GM23338 (cell line): Measurements from ENCODE around the gene SENP8. TPM values are rescaled to one million over a fixed set of nuclear protein-coding genes. Genes with fewer than 3 reads are reported as not detected.

Experiments used
- CTCF ChIP-seq, 2 experiments: fragments of 200-600 bp in 1 of 2; sonication (generic) in 1 of 2; conservative IDR thresholded peaks; 2 replicates each; pipeline versions ENCODE4 v1.5.1 to v1.6.1; 2016 to 2017; ENCODE audit warnings: antibody characterized with exemption in 2 of 2, low read depth in 2 of 2, mild to moderate bottlenecking in 2 of 2, moderate library complexity in 1 of 2
- ETS1 ChIP-seq: IDR thresholded peaks from 2 replicates; pipeline ENCODE4 v1.6.1; 2016; ENCODE audit warnings: antibody characterized with exemption
- EZH2phosphoT487 ChIP-seq: fragments of 200-600 bp; sonication (generic); IDR thresholded peaks from one replicate; pipeline ENCODE4 v1.8.1; 2018; ENCODE audit warnings: antibody characterized with exemption; ENCODE audit not compliant: unreplicated experiment
- JUNB ChIP-seq: IDR thresholded peaks from one replicate; pipeline ENCODE4 v1.6.1; 2016; ENCODE audit warnings: antibody characterized with exemption; ENCODE audit not compliant: unreplicated experiment
- NANOG ChIP-seq: IDR thresholded peaks from 2 replicates; pipeline ENCODE4 v1.6.1; 2016; ENCODE audit warnings: antibody characterized with exemption, borderline replicate concordance
- STAT1 ChIP-seq: IDR thresholded peaks from one replicate; pipeline ENCODE4 v1.6.1; 2016; ENCODE audit warnings: antibody characterized with exemption; ENCODE audit not compliant: unreplicated experiment
- ZNF331 ChIP-seq: fragments of 250-450 bp; sonication (Bioruptor Pico); IDR thresholded peaks from 2 replicates; pipeline ENCODE4 v1.5.0; 2020; ENCODE audit warnings: low read depth, mild to moderate bottlenecking, moderate library complexity
- ZNF462 ChIP-seq: fragments of 250-450 bp; sonication (Bioruptor Pico); IDR thresholded peaks from 2 replicates; pipeline ENCODE4 v1.5.0; 2020; ENCODE audit warnings: mild to moderate bottlenecking, moderate library complexity
- polyA plus RNA-seq: library from polyadenylated mRNA; unstranded; fragments of >200 nt; fragmentation: Nextera tagmentation; extraction: Ambion mirVana; gene quantifications from 2 replicates; pipeline ENCODE4 v1.2.1, GENCODE V29; 2016
- total RNA-seq: library from RNA; depleted of rRNA; stranded (reverse); fragments of >200 nt; shearing (Covaris generic); gene quantifications from 2 replicates; pipeline ENCODE4 v1.2.3, GENCODE V29; 2014

Gene SENP8
- total and polyA plus RNA-seq, 2 experiments from 2014 or later = 3.1 to 7.7 TPM

GRCh38 chr15:72178976-72179585, 60.9 kb downstream of the SENP8 start (continued):
- TF ChIP-seq ZNF462 (CRISPR knock-in tag) = no peak
- no peak for TF ChIP-seq NANOG
- TF ChIP-seq JUNB = no peak
- no peak for TF ChIP-seq CTCF (conservative IDR thresholded peaks at IDR 0.05; ENCODE audit: low read depth in 2 of 2)
- no peak for TF ChIP-seq EZH2phosphoT487
- TF ChIP-seq ZNF331 (CRISPR knock-in tag) = no peak
- TF ChIP-seq STAT1 = no peak
- TF ChIP-seq ETS1 = no peak
